AG09319 (cell line): Measurements from ENCODE around the gene ATP5F1D.

Experiments used
- DNase-seq: peaks from one replicate; pipeline ENCODE4 v3.0.0-alpha.2; 2010; ENCODE audit warnings: low read depth; ENCODE audit errors: extremely low read depth
- TF ChIP-seq, protein P1 (sequence below): IDR thresholded peaks from 2 replicates; pipeline ENCODE4 v1.5.1; 2011; ENCODE audit warnings: low read depth, mild to moderate bottlenecking, inconsistent platforms, low read length, moderate library complexity

ATP5F1D gene

DNA sequence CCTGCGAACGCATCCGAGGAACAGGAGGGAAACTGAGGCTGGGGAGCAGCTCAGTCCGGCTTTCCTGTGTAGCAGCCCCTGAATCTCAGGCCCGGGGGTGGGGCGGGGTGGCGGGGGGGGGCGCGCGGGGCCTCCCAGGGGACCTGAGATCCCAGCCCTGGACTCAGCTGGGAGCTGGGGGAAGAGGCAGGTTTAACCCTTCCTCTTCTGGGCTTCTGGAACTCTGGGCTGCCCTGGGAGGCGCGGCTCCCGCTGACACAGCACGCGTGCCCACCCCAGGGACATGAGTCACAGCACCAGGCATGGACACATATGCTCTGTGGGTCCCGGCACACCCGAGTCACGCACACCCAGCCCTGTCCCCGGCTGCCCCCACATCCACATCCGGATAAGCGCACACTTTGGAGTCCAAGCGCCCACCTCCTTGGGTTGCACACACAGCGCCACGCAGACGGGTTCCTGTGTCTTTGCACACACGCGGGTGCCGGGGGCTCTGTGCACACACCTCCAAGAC is 24.1 kb downstream of the ATP5F1D start:
- no peak for DNase-seq
- TF ChIP-seq, protein P1, sequence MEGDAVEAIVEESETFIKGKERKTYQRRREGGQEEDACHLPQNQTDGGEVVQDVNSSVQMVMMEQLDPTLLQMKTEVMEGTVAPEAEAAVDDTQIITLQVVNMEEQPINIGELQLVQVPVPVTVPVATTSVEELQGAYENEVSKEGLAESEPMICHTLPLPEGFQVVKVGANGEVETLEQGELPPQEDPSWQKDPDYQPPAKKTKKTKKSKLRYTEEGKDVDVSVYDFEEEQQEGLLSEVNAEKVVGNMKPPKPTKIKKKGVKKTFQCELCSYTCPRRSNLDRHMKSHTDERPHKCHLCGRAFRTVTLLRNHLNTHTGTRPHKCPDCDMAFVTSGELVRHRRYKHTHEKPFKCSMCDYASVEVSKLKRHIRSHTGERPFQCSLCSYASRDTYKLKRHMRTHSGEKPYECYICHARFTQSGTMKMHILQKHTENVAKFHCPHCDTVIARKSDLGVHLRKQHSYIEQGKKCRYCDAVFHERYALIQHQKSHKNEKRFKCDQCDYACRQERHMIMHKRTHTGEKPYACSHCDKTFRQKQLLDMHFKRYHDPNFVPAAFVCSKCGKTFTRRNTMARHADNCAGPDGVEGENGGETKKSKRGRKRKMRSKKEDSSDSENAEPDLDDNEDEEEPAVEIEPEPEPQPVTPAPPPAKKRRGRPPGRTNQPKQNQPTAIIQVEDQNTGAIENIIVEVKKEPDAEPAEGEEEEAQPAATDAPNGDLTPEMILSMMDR = no peak

DNA sequence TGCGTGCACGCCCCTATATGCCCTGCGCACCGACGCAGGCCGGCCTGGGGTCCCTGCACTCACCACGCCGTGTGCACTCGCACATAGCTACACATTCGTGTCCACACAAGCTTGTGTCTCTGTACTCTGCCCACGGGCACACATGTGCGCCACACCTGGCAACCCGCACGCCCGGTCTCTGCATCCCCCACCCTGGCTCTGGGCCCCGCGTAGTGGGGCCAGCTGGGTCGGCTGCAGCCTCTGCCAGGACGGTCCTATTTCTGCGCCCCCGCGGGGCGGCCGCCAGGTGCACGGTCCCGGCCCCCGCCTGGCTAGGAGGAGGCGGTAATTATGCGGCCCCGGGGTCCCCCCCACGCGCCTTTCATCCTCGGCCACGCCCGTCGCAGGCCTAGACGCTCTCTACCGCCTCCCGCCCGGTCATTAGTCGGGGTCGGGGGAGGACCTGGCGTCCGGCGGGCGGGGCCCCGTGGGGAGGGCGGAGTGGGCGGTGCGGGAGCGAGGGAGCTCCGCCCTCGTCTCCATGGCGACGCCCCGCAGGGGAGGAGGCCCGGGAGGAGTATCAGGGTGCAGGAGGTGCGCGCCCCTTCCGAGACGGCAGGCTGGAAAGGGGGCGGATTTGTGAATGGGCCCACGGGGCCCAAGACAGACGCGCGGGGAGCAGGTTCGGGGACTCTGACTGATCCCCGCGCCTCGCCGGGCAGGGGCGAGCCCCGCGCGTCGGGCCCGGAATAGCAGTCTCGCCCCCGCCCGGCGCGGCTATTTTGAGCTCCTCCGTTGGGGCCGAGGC is 24.8 kb downstream of the ATP5F1D start:
- DNase-seq = peak; percentile 57
- TF ChIP-seq, protein P1 = no peak

DNA sequence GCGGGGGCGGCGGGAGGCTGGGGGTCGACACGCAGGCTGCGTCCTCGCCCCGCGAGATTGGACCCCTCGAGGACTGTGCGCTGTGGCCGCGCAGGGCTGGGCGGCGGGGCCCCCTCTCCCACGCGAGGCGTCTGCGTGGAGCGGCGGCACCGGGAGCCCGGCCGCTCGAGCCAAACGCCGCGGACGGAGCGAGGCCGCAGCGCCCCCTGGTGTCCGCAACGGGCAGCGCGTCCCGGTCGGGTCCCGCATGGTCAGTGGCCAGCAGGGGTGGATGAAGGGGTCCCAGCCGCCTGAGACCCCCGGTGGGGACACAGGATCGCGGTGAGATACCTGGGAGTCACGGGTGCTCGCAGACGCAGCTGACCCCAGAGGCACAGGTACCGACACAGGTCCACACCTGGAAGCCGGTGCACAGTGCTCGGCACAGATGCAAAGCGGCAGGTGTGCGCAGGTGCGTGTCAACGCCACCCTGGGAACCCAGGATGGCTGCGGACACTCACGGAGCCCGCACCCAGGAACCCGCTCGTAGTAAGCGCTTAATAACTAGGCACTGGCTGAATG is 25.4 kb downstream of the ATP5F1D start:
- TF ChIP-seq, protein P1 = peak; percentile 64
- DNase-seq = no peak

DNA sequence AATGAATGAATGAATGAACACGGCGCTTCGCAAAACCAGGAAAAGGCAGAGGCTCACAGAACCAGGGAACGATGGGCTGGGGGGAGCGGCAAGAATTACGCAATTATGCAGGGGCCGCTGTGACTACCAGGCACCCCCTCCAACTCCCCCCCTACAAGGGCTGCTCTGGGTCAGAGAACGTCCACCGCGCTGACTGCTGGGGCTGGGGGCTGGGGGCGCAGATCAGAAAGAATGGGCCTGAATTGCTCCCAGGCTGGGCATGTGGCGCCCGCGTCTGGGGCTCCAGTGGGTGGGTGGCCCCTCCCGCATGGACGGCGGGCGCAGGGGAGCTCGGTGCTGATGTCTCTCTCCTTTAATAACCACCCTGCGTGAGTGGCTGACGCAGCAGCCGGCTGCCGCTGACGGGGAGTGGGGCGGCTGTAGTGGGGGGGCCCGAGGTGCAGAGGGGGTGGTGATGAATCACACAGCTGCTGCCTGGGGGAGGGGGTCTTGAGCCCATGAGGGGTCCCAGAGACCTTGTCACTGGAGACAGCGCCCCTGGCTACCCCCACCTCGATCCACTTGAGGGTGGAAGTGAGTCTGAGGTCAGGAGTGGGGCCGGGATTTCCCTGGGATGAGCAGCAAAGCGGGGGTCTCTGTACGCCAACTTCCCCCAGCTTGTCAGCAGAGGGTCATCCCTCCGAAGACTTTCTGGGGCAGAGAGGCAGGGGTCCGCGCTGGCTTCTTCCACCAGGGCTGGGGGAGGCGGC is 26.1 kb downstream of the ATP5F1D start:
- TF ChIP-seq, protein P1 = no peak
- DNase-seq = no peak

DNA sequence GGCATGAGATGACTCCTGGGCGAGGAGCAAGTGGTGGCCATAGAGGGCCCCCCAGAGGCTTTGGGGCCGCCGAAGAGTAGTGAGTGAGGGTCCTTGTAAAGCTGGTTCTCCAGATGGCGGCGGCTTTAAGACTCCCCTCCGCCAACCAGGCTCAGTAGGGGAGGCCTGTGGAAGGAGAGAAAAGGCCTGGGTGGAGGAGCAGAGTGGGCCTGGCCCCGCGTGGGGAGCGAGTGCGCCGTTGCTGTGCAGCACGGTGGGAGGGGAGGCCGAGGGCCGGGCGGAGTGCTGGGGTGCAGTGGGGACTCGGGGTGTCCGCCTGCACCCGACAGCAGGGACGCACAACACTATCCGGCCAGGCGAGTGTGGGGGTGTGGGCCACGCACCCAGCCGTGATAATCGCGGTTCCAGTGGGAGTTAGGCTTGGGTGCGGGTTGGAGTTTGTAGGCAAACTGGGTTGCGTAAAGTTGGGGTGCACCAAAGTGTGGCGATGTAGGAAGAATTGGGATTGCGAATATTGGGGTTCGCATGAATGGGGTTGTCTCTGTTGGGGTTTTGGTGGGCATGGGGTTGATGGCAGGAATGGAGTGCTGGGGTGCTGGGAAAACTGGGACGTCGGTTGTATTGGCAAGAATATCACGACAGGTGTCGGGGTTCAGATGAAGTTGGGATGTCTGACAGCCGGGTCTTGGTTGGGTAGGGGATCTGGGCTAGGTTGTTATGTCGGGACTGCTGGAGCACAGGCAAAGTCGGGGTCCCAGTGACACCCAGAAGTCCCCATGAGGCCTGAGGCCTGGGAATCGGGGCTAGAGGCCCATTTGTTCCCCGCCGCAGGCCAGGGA is 26.9 kb downstream of the ATP5F1D start:
- no peak for DNase-seq
- TF ChIP-seq, protein P1 = no peak

DNA sequence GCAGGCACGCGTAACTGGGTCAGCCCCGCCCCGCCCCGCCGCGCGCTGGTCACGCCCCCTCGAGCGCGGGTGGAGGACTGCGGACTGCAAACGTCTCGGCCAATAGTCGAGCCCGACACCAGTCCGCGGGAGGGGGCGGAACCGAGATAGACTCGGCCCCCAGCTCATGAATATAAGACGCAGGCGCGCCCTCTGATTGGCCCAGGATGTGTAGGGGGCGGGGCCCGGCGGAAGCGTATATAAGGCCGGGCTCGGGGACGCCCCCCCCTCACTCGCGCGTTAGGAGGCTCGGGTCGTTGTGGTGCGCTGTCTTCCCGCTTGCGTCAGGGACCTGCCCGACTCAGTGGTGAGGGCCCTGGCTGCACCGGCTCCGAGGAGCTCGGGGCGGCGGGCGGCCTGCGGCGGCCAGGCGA is 27.5 kb downstream of the ATP5F1D start, which contains the start of gene CIRBP:
Gene CIRBP, plus strand, starts transcription at position 268 of the 413 bp plus-strand sequence. CDS start 1,602 bp downstream, outside the sequence.
- peak; percentile 99 for DNase-seq
- TF ChIP-seq, protein P1 = no peak
